ENCODE measurements around the gene ANKRD34B. TPM values are rescaled to one million over a fixed set of nuclear protein-coding genes. Genes with fewer than 3 reads are reported as not detected.
"Not testable (repeated sequence)": the region's sequence is repeated elsewhere in the genome, so short reads cannot be mapped to it uniquely, and the experiment has no call there.

Gene ANKRD34B
- total and polyA plus RNA-seq, 12 donors: 0.13 TPM; not detected in 11

- Histone ChIP-seq H3K27me3 (peaks cover 0 to 10% (median 0%) of the 10 kb centered on the region in 7 donors), H3K4me3 (no peak overlapping the region), H3K4me1 (no peaks in the 10 kb centered on the region), H3K9me3 (no peaks in the 10 kb centered on the region), H3K36me3 (no peaks in the 10 kb centered on the region), H3K27ac (no peak overlapping the region)
- ATAC-seq (no peak), DNase-seq (no peak)
- intact Hi-C loops (cut with DNase I): no loop called here
- WGBS, 2 donors: 85 to 90% methylated on average over 8 of the region's 8 CpGs
- TF ChIP-seq, protein P1, sequence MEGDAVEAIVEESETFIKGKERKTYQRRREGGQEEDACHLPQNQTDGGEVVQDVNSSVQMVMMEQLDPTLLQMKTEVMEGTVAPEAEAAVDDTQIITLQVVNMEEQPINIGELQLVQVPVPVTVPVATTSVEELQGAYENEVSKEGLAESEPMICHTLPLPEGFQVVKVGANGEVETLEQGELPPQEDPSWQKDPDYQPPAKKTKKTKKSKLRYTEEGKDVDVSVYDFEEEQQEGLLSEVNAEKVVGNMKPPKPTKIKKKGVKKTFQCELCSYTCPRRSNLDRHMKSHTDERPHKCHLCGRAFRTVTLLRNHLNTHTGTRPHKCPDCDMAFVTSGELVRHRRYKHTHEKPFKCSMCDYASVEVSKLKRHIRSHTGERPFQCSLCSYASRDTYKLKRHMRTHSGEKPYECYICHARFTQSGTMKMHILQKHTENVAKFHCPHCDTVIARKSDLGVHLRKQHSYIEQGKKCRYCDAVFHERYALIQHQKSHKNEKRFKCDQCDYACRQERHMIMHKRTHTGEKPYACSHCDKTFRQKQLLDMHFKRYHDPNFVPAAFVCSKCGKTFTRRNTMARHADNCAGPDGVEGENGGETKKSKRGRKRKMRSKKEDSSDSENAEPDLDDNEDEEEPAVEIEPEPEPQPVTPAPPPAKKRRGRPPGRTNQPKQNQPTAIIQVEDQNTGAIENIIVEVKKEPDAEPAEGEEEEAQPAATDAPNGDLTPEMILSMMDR (IDR thresholded peaks at IDR 0.05): no peak
Measured at GRCh38 chr5:80588858-80589540, 18.9 kb upstream of the ANKRD34B start.

GRCh38 chr5:80584770-80585169 lies 14.7 kb upstream of the ANKRD34B start:
- no peaks in the 10 kb centered on the region for H3K36me3 ChIP-seq
- peaks cover 0 to 4% (median 0%) of the 10 kb centered on the region in 7 donors for H3K27me3 ChIP-seq
- H3K9me3 ChIP-seq: no peaks in the 10 kb centered on the region
- no peak for DNase-seq
- H3K4me1 ChIP-seq: no peaks in the 10 kb centered on the region
- H3K4me3 ChIP-seq: no peak overlapping the region
- intact Hi-C loops (cut with DNase I): no loop called here
- H3K27ac ChIP-seq: no peak overlapping the region
- WGBS, 2 donors: 86 to 87% methylated on average over 6 of the region's 6 CpGs
- TF ChIP-seq, protein P1 (IDR thresholded peaks at IDR 0.05): no peak
- ATAC-seq: no peak

- H3K4me1 ChIP-seq; DNase-seq; H3K4me3 ChIP-seq; H3K27ac ChIP-seq; intact Hi-C loops (cut with DNase I); H3K36me3 ChIP-seq; H3K9me3 ChIP-seq; ATAC-seq: not testable (repeated sequence)
- 96 to 98% methylated on average over 3 of the region's 3 CpGs for WGBS, 2 donors
- H3K27me3 ChIP-seq: peaks cover 0 to 15% (median 4%) of the 10 kb centered on the region in 7 donors
Measured at GRCh38 chr5:80580291-80580690, 10.2 kb upstream of the ANKRD34B start.

DNA sequence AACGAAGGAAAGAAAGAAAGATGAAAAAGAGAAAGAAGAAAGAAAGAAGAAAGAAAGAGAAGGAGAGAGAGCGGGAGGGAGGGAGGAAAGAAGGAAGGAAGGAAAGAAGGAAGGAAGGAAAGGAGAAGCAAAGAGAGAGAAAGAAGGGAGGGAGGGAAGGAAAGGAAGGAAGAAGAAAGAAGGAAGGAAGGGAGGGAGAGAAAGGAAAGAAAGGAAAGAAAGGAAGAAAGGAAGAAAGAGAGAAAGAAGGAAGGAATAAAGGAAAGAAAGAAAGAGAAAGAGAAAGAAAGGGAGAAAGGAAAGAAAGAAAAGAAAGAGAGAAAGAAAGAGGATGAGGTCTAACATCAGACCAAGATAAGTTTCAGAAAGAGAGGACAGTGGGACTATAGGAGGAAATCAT lies 9.0 kb upstream of the ANKRD34B start:
- WGBS, 2 donors: 92 to 98% methylated on average over 2 of the region's 2 CpGs
- no peak overlapping the region for H3K27ac ChIP-seq
- no peaks in the 10 kb centered on the region for H3K4me1 ChIP-seq
- DNase-seq (no peak), ATAC-seq (no peak)
- H3K27me3 ChIP-seq: peaks cover 0 to 26% (median 11%) of the 10 kb centered on the region in 7 donors
- H3K9me3 ChIP-seq: no peaks in the 10 kb centered on the region
- intact Hi-C loops (cut with DNase I): no loop called here
- no peaks in the 10 kb centered on the region for H3K36me3 ChIP-seq
- TF ChIP-seq, protein P1 (IDR thresholded peaks at IDR 0.05): no peak
- no peak overlapping the region for H3K4me3 ChIP-seq

- Histone ChIP-seq H3K4me3 (no peak overlapping the region), H3K27ac (no peak overlapping the region), H3K36me3 (no peaks in the 10 kb centered on the region), H3K4me1 (no peaks in the 10 kb centered on the region), H3K9me3 (no peaks in the 10 kb centered on the region), H3K27me3 (peaks cover 0 to 40% (median 23%) of the 10 kb centered on the region in 7 donors)
- intact Hi-C loops (cut with DNase I): no loop called here
- WGBS, 2 donors: 14 to 21% methylated on average over 5 of the region's 5 CpGs
- TF ChIP-seq, protein P1 (IDR thresholded peaks at IDR 0.05): no peak
- ATAC-seq (no peak), DNase-seq (no peak)
Measured at GRCh38 chr5:80577707-80578106, 7.6 kb upstream of the ANKRD34B start.

All from heart right ventricle (tissue), 16 donors.